Mesothelial cell of epicardium (in vitro differentiated cells): ENCODE results near the gene FOXJ3. TPM values are rescaled to one million over a fixed set of nuclear protein-coding genes. Genes with fewer than 3 reads are reported as not detected.

Experiments used
- DNase-seq, 2 experiments: peaks; one replicate each; pipeline ENCODE4 v3.0.0; 2021; ENCODE audit warnings: low spot score in 2 of 2; ENCODE audit not compliant: unreplicated experiment in 2 of 2
- H3K27ac Mint-ChIP-seq: 2 replicates; pipeline ENCODE4 v1.8.0; 2021; ENCODE audit warnings: mixed read lengths
- H3K27me3 Mint-ChIP-seq: 2 replicates; pipeline ENCODE4 v1.8.0; 2021; ENCODE audit warnings: low read depth, mixed read lengths
- H3K36me3 Mint-ChIP-seq: 2 replicates; pipeline ENCODE4 v1.8.0; 2021; ENCODE audit warnings: mixed read lengths
- H3K4me1 Mint-ChIP-seq: 2 replicates; pipeline ENCODE4 v1.8.0; 2021; ENCODE audit warnings: mixed read lengths
- H3K4me3 Mint-ChIP-seq: 2 replicates; pipeline ENCODE4 v1.8.0; 2021; ENCODE audit warnings: mild to moderate bottlenecking, moderate library complexity, mixed read lengths
- H3K9me3 Mint-ChIP-seq: 2 replicates; pipeline ENCODE4 v1.8.0; 2021; ENCODE audit warnings: mixed read lengths
- total RNA-seq: library from RNA; stranded (reverse); gene quantifications from 3 replicates; pipeline ENCODE4 v1.2.1, GENCODE V29; 2021
- TF ChIP-seq, protein P1 (sequence below): fragments of 200-600 bp; sonication (generic); IDR thresholded peaks from one replicate; pipeline ENCODE4 v1.5.0; 2021; ENCODE audit warnings: antibody characterized with exemption; ENCODE audit not compliant: unreplicated experiment

FOXJ3 gene
- total RNA-seq, 1 donor from 2014 or later = 79.7 TPM

DNA sequence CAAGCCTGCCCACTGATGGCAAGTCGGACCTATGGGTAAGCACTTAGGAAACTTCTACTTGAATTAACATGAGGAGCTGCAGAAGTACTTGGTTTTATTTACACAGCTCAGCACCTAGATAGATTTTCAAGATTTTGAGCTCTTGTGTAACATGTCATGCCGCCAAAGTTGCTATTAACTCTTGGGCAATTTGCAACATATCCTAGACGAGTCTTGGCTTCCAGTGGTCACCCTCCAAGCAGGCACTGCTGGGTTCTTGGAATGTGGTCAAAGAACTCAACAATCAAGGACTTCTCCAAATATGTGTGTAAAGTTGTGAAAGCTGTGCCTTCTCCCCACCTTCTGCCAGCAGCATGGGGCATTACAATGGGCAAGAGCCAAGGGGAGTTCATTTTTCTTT, 199.6 kb downstream of the FOXJ3 start:
- no peaks in the 10 kb centered on the region for H3K4me1 Mint-ChIP-seq
- peaks cover 4% of the 10 kb centered on the region for H3K9me3 Mint-ChIP-seq
- no peak overlapping the region for H3K27ac Mint-ChIP-seq
- no peak overlapping the region for H3K4me3 Mint-ChIP-seq
- no peaks in the 10 kb centered on the region for H3K36me3 Mint-ChIP-seq
- no peak for DNase-seq
- TF ChIP-seq, protein P1, sequence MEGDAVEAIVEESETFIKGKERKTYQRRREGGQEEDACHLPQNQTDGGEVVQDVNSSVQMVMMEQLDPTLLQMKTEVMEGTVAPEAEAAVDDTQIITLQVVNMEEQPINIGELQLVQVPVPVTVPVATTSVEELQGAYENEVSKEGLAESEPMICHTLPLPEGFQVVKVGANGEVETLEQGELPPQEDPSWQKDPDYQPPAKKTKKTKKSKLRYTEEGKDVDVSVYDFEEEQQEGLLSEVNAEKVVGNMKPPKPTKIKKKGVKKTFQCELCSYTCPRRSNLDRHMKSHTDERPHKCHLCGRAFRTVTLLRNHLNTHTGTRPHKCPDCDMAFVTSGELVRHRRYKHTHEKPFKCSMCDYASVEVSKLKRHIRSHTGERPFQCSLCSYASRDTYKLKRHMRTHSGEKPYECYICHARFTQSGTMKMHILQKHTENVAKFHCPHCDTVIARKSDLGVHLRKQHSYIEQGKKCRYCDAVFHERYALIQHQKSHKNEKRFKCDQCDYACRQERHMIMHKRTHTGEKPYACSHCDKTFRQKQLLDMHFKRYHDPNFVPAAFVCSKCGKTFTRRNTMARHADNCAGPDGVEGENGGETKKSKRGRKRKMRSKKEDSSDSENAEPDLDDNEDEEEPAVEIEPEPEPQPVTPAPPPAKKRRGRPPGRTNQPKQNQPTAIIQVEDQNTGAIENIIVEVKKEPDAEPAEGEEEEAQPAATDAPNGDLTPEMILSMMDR = no peak
- peaks cover 20% of the 10 kb centered on the region for H3K27me3 Mint-ChIP-seq

DNA sequence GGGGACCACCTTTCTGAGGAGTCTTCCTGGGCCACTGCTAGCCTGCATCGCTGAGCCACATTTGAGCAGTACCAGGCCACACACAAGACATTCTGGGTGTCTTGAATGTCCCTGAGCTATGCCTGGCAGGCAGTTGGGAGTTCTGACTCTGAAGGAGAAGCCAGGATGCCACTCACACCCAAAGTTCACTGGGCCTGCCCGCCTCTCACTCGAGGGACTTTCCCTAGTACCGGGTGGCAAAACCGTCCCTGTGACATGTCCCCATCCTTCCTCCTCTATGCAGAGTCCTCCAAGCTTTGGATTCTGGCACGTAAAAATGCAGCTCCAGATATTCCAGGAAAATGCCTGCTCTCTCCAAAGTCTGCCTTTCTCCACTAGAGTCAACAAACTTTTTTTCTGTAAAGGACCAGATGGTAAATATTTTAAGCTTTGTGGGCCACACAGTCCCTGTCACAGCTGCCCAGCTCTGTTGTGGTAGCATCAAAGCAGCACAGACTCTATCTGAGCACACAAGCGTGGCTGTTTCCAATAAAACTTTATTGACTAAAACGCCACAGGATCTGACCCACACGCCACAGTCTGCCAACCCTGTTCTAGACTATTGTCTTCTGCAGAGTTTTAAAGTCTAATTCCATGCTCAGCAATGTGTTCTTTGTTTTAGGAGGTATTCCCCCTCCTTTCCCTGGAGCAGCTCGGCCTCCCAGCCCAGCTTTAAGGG, 201.1 kb downstream of the FOXJ3 start:
- no peak for DNase-seq

DNA sequence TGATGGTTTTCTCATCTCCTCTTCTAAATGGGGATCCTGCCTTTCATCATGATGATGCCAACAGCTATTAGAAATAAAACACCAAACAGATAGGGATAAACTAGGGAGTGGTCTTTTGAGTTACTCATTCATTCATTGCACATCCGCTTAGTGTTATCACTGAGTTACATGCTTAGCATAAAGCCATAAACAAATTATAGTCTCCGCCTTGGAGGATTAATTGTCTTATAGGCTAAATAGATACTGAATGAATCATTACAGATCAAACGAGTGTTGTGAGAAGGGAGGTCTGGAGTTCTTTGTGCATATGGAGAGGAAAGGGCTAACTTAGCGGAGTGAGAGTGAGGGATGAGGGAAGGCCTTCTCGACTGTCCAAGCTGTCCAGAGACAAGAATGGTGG, 201.6 kb downstream of the FOXJ3 start:
- peaks cover 7% of the 10 kb centered on the region for H3K4me1 Mint-ChIP-seq
- no peak overlapping the region for H3K27ac Mint-ChIP-seq
- peaks cover 19% of the 10 kb centered on the region for H3K27me3 Mint-ChIP-seq
- no peak for DNase-seq
- no peak overlapping the region for H3K4me3 Mint-ChIP-seq
- no peaks in the 10 kb centered on the region for H3K36me3 Mint-ChIP-seq
- TF ChIP-seq, protein P1 = no peak
- H3K9me3 Mint-ChIP-seq = no peaks in the 10 kb centered on the region

More for the DNA sequence above, 201.1 kb downstream of the FOXJ3 start:
- H3K4me3 Mint-ChIP-seq = no peak overlapping the region
- peaks cover 19% of the 10 kb centered on the region for H3K27me3 Mint-ChIP-seq
- no peak overlapping the region for H3K27ac Mint-ChIP-seq
- TF ChIP-seq, protein P1 = no peak
- no peaks in the 10 kb centered on the region for H3K36me3 Mint-ChIP-seq
- peaks cover 1% of the 10 kb centered on the region for H3K4me1 Mint-ChIP-seq
- no peaks in the 10 kb centered on the region for H3K9me3 Mint-ChIP-seq

DNA sequence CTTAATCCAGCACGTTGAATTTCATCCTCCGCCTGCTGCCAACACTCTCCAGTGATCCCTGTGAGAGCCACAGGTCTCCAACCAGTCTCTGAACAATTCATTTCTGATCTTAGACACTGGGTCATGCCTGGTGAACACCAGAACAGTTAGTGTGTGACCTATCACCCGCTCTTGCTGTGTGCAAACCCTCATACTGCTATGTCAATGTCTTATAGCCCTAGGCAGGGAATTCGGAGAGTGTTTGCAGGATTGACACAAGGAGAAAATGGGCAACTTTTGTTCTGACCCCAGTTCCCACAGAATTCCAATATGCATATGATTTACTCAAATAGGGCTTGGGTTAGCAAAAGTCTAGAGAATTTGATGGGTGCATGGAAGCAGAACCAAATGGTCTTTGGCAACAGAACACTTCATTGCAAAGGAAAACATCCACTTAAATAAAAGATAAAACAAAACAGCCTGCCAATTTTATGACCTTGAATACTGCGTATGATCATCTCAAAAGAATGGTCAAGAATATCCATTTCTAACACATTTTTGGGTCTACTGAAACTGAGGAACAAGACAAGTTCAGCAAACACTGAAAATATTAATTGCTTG, 204.9 kb downstream of the FOXJ3 start:
- no peak overlapping the region for H3K4me3 Mint-ChIP-seq

DNA sequence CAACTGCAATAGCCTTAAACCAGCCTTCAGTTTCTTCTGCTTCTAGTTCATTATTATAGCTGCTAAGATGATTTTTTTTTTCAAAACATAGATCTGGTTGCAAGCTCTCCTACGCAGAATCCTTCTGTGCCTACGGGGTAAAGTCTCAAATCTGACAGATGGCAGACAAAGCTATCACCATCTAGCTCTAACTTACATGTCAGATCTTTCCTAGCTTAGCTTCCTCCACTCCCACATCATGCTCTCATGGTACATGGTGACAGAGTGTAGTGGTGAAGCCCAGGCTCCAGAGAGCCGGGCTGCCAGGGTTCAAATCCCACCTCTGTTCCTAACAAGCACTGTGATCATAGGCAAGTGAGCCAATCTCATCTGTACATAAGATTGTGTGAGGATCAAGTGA, 206.1 kb downstream of the FOXJ3 start:
- H3K4me3 Mint-ChIP-seq = no peak overlapping the region
- H3K27me3 Mint-ChIP-seq = peaks cover 8% of the 10 kb centered on the region
- H3K4me1 Mint-ChIP-seq = peaks cover 16% of the 10 kb centered on the region
- no peak overlapping the region for H3K27ac Mint-ChIP-seq
- TF ChIP-seq, protein P1 = no peak
- no peak for DNase-seq
- no peaks in the 10 kb centered on the region for H3K9me3 Mint-ChIP-seq
- H3K36me3 Mint-ChIP-seq = no peaks in the 10 kb centered on the region

More for the DNA sequence above, 204.9 kb downstream of the FOXJ3 start:
- DNase-seq = no peak
- H3K9me3 Mint-ChIP-seq = no peaks in the 10 kb centered on the region
- TF ChIP-seq, protein P1 = no peak
- H3K27ac Mint-ChIP-seq = no peak overlapping the region
- peaks cover 14% of the 10 kb centered on the region for H3K27me3 Mint-ChIP-seq
- H3K36me3 Mint-ChIP-seq = no peaks in the 10 kb centered on the region
- peaks cover 16% of the 10 kb centered on the region for H3K4me1 Mint-ChIP-seq
